GM12872 (cell line): ENCODE results near the gene C19orf47.

ENCODE experiments used
- CTCF ChIP-seq: IDR thresholded peaks from 3 replicates; pipeline ENCODE4 v1.5.1; 2011; ENCODE audit warnings: low read depth, mild to moderate bottlenecking, low read length, moderate library complexity; ENCODE audit not compliant: insufficient read depth

Gene C19orf47

GRCh38 chr19:40348125-40348913, at the start of gene C19orf47, which contains the start of gene PLD3:
Gene C19orf47 (minus strand): TSS chr19:40348397. CDS start chr19:40341857, 6,540 bp downstream.
Gene PLD3 (plus strand): TSS chr19:40348695. CDS start chr19:40366484, 17,789 bp downstream.
- TF ChIP-seq CTCF, result no peak

GRCh38 chr19:40397568-40397906, 49.3 kb upstream of the C19orf47 start:
- no peak for TF ChIP-seq CTCF

- no peak for TF ChIP-seq CTCF
Observed at GRCh38 chr19:40396886-40397567, 48.8 kb upstream of the C19orf47 start.

- no peak for TF ChIP-seq CTCF
Observed at GRCh38 chr19:40395956-40396355, 47.8 kb upstream of the C19orf47 start.

- no peak for TF ChIP-seq CTCF
Observed at GRCh38 chr19:40394816-40395210, 46.6 kb upstream of the C19orf47 start.

- no peak for TF ChIP-seq CTCF
Observed at GRCh38 chr19:40393894-40394815, 46.0 kb upstream of the C19orf47 start.

GRCh38 chr19:40392894-40393517, 44.8 kb upstream of the C19orf47 start:
- TF ChIP-seq CTCF, result peak; percentile 27; the same call in 1 of the 3 replicates
